ENCODE results near the gene TNS3.
"Not testable (repeated sequence)": the region's sequence is repeated elsewhere in the genome, so short reads cannot be mapped to it uniquely, and the experiment has no call there.

DNA sequence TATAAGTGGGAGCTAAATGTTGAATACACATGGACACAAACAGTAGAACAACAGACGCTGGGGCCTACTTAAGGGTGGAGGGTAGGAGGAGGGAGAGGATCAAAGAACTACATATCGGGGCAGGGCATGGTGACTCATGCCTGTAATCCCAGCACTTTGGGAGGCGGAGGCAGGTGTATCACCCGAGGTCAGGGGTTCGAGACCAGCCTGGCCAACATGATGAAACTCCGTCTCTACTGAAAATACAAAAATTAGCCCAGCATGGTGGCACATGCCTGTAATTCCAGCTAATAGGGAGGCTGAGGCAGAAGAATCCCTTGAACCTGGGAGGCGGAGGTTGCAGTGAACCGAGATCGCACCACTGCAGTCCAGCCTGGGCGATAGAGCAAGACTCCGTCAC lies 319.8 kb downstream of the TNS3 start:
- TF ChIP-seq, protein P1, sequence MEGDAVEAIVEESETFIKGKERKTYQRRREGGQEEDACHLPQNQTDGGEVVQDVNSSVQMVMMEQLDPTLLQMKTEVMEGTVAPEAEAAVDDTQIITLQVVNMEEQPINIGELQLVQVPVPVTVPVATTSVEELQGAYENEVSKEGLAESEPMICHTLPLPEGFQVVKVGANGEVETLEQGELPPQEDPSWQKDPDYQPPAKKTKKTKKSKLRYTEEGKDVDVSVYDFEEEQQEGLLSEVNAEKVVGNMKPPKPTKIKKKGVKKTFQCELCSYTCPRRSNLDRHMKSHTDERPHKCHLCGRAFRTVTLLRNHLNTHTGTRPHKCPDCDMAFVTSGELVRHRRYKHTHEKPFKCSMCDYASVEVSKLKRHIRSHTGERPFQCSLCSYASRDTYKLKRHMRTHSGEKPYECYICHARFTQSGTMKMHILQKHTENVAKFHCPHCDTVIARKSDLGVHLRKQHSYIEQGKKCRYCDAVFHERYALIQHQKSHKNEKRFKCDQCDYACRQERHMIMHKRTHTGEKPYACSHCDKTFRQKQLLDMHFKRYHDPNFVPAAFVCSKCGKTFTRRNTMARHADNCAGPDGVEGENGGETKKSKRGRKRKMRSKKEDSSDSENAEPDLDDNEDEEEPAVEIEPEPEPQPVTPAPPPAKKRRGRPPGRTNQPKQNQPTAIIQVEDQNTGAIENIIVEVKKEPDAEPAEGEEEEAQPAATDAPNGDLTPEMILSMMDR (IDR thresholded peaks at IDR 0.05; ENCODE audit: insufficient read depth, low read depth, low read length): not testable (repeated sequence)
- not testable (repeated sequence) for TF ChIP-seq EZH2 (IDR thresholded peaks at IDR 0.05; ENCODE audit: insufficient read depth, low read length)
